KBM-7 (cell line): ENCODE measurements around the gene COL2A1.

ENCODE experiments used
- DNase-seq: peaks from one replicate; pipeline ENCODE4 v3.0.0-alpha.2; 2015
- in situ Hi-C: fragments of 300-500 bp; cut with MboI; formaldehyde crosslinking; loops from 2 replicates; pipeline ENCODE4 v1.14.3; 2020; ENCODE audit warnings: low sequenced_read_pairs, low pct_unique_long_range_greater_than_20kb, mixed read lengths

The COL2A1 gene

DNA sequence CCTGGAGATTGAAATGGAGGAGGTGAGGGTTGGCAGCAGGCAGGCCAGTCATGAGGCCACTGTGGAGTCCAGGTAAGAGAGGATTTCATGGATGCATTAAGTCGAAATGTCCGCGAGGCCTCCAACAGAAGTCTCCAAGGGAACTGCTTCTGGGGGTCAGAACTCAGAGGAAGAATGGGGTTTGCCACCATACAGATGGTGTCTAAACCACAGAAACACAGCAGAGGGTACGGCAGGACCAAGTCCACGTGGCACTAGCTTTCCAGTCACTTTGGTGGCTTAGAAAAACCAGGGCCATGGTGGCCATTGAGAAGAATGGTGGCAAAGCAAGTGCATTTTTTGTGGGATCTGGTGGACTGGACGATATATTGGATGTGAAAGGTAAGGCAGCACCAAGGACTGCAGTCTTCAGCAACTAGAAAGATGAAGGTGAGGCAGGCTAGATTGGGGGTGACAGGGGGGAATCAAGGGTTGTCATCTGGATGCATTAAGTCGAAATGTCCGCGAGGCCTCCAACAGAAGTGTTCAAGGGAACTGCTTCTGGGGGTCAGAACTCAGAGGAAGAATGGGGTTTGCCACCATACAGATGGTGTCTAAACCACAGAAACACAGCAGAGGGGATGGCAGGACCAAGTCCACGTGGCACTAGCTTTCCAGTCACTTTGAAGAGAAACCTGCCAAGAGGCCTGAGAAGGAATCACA is 63.4 kb downstream of the COL2A1 start:
- in situ Hi-C loops, result no loop called here
- DNase-seq, result no peak

- in situ Hi-C loops, result no loop called here
- DNase-seq, result no peak
Measured at GRCh38 chr12:47939009-47939601, 65.2 kb downstream of the COL2A1 start.

GRCh38 chr12:47938594-47938993 is 65.7 kb downstream of the COL2A1 start:
- in situ Hi-C loops, result no loop called here
- DNase-seq, result no peak

- DNase-seq, result no peak
- in situ Hi-C loops, result no loop called here
Measured at GRCh38 chr12:47938093-47938492, 66.2 kb downstream of the COL2A1 start.

GRCh38 chr12:47935184-47935583 is 69.1 kb downstream of the COL2A1 start:
- in situ Hi-C loops, result no loop called here
- no peak for DNase-seq

- DNase-seq, result no peak
- in situ Hi-C loops, result no loop called here
Measured at GRCh38 chr12:47931187-47931586, 73.1 kb downstream of the COL2A1 start.

DNA sequence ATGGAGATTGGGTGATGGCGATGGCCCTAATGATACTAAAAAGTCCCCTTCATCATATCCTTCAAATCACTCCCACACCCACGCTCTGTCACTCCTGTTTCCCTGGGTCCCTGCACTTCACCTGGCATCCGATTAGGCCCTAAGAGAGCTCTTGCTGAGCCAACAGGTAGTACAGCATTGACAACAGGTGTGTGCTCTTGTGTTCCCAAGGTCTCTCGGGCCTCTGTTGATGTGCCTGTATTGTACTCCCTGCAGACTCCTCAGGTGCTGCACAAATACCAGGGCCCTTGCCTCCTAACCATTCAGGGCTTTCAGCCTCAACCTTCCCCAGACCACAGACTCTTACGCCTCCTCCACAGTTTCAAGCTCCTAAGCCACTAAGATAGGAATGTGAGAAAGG is 73.6 kb downstream of the COL2A1 start:
- in situ Hi-C loops, result no loop called here
- DNase-seq, result no peak

DNA sequence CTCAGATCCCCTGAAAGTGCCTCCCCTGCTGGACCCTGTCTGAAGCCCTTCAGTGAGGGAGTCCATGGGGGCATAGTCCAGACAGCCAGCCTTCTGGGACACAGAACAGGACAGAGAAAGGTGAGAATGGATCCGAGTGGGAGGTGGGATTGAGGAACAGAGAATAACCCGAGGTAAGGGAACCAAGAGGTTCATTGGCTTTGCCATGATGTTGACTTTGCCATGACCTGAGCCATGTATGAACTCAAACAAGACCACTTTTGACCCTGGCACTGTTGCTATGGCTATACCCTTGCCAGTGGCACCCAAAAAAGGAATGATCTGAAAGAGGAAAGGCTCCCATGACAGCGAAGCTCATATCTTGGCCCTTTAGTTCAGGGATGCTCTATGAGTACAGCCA is 76.9 kb downstream of the COL2A1 start:
- DNase-seq, result no peak
- in situ Hi-C loops, result no loop called here
